ENCODE data around the gene FARP1. TPM values are rescaled to one million over a fixed set of nuclear protein-coding genes. Genes with fewer than 3 reads are reported as not detected.

The FARP1 gene
- total and polyA plus RNA-seq, 8 donors = 11.6 to 319 (median 70.3) TPM

- no peaks in the 10 kb centered on the region for H3K27me3 ChIP-seq
- intact Hi-C loops (cut with DNase I; ENCODE audit: low total_unique reads) = no loop called here
- no peak overlapping the region for H3K27ac ChIP-seq
- WGBS, 5 donors = 55 to 74% (median 60%) methylated on average over 2 of the region's 2 CpGs
- TF ChIP-seq POLR2A (IDR thresholded peaks at IDR 0.05) (no peak), POLR2AphosphoS5 (IDR thresholded peaks at IDR 0.05) (no peak), EP300 (IDR thresholded peaks at IDR 0.05) (no peak)
- TF ChIP-seq, protein P1, sequence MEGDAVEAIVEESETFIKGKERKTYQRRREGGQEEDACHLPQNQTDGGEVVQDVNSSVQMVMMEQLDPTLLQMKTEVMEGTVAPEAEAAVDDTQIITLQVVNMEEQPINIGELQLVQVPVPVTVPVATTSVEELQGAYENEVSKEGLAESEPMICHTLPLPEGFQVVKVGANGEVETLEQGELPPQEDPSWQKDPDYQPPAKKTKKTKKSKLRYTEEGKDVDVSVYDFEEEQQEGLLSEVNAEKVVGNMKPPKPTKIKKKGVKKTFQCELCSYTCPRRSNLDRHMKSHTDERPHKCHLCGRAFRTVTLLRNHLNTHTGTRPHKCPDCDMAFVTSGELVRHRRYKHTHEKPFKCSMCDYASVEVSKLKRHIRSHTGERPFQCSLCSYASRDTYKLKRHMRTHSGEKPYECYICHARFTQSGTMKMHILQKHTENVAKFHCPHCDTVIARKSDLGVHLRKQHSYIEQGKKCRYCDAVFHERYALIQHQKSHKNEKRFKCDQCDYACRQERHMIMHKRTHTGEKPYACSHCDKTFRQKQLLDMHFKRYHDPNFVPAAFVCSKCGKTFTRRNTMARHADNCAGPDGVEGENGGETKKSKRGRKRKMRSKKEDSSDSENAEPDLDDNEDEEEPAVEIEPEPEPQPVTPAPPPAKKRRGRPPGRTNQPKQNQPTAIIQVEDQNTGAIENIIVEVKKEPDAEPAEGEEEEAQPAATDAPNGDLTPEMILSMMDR (IDR thresholded peaks at IDR 0.05) = no peak
- no peak for DNase-seq
- no peaks in the 10 kb centered on the region for H3K9me3 ChIP-seq
- H3K4me1 ChIP-seq = peaks cover 14 to 39% (median 24%) of the 10 kb centered on the region in 4 donors
- H3K36me3 ChIP-seq = no peaks in the 10 kb centered on the region
- no peak overlapping the region for H3K4me3 ChIP-seq
These were observed 148.8 kb downstream of the FARP1 start for GRCh38 chr13:98291658-98292057.

DNA sequence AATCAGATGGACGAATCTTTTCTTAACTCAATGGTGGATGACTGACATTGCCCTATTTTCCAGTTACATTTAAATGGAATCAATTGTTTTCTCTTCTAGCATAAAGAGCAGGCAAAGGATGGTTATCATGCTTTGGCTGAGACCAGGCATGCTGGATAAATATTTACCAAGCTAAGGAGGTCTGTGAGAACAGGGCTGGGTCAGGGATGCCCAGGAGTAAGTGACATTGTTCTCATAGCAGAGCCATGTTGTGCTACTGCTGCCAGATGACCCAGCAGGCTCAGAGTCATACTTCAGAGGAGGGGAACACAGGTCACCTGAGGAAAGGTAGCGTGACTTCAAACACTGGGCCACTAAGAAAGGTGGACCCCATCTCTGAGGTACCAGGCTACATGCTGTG, 150.2 kb downstream of the FARP1 start:
- DNase-seq = peak; percentile 60 to 66
- Histone ChIP-seq H3K4me1 (peaks cover 14 to 44% (median 27%) of the 10 kb centered on the region in 4 donors), H3K36me3 (no peaks in the 10 kb centered on the region), H3K27me3 (no peaks in the 10 kb centered on the region), H3K9me3 (no peaks in the 10 kb centered on the region), H3K4me3 (no peak overlapping the region), H3K27ac (peak overlapping the region in 3 of 5 donors; percentile 13 to 37 (median 34))
- TF ChIP-seq POLR2AphosphoS5 (IDR thresholded peaks at IDR 0.05) = peak in 2 of 3 donors; percentile 39 to 60
- TF ChIP-seq, protein P1 (IDR thresholded peaks at IDR 0.05) = no peak
- intact Hi-C loops (cut with DNase I; ENCODE audit: low total_unique reads) = no loop called here
- WGBS, 5 donors = 28 to 59% (median 46%) methylated on average over 2 of the region's 2 CpGs

- H3K27ac ChIP-seq = peak overlapping the region in 3 of 5 donors; percentile 13 to 37 (median 34)
- intact Hi-C loops (cut with DNase I; ENCODE audit: low total_unique reads) = no loop called here
- H3K4me3 ChIP-seq = no peak overlapping the region
- 47 to 71% (median 57%) methylated on average over 4 of the region's 4 CpGs for WGBS, 5 donors
- TF ChIP-seq POLR2AphosphoS5 (IDR thresholded peaks at IDR 0.05) = no peak
- H3K9me3 ChIP-seq = no peaks in the 10 kb centered on the region
- no peak for DNase-seq
- no peaks in the 10 kb centered on the region for H3K27me3 ChIP-seq
- no peaks in the 10 kb centered on the region for H3K36me3 ChIP-seq
- H3K4me1 ChIP-seq = peaks cover 14 to 50% (median 30%) of the 10 kb centered on the region in 4 donors
These were observed 150.8 kb downstream of the FARP1 start for GRCh38 chr13:98293570-98294142.

DNA sequence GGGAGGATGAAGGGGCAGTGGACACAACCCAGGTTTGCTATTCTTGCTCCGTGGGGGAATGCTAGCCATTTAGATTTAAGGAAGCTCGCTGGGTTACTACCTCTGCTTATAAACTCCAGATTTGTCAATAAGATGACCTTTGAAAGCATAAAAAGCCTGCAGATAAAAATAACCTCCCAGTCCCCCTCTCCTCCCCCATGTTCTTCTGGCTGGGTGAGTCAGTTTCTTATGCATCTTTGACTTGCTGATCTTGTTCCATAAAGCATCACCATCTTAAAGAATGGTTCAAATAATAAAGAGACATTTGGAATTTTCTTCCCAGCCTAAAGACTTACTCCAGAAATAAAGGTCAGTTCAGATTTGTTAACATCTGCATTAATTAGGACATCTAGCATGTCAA, 152.5 kb downstream of the FARP1 start:
- TF ChIP-seq POLR2A (IDR thresholded peaks at IDR 0.05) (no peak), POLR2AphosphoS5 (IDR thresholded peaks at IDR 0.05) (no peak), EP300 (IDR thresholded peaks at IDR 0.05) (no peak)
- TF ChIP-seq, protein P1 (IDR thresholded peaks at IDR 0.05) = no peak
- DNase-seq = no peak
- H3K27ac ChIP-seq = no peak overlapping the region
- WGBS, 5 donors = 61 to 78% (median 72%) methylated on average over 2 of the region's 2 CpGs
- no peaks in the 10 kb centered on the region for H3K9me3 ChIP-seq
- no peaks in the 10 kb centered on the region for H3K36me3 ChIP-seq
- no peaks in the 10 kb centered on the region for H3K27me3 ChIP-seq
- peaks cover 28 to 67% (median 45%) of the 10 kb centered on the region in 4 donors for H3K4me1 ChIP-seq
- intact Hi-C loops (cut with DNase I; ENCODE audit: low total_unique reads) = no loop called here
- no peak overlapping the region for H3K4me3 ChIP-seq

DNA sequence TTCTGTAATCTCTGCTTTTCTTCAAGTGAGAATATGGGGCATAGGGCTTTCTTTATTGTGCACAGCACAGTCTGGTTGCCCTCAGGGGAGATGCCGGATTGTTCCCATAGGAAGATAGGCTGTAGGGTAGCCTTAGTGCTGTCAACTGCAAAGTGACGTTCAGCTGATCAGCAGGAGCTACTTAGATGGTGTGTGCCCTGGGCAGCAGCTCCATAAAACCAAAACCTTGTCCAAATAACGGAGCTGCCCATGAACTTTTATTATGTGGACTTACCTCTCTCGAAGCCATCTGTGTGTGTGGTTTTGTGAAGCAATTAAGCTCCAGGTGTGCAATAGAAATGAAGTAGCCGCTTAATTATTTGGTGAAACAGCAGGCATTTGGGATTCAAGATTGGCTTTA, 154.2 kb downstream of the FARP1 start:
- Histone ChIP-seq H3K9me3 (no peaks in the 10 kb centered on the region), H3K27me3 (no peaks in the 10 kb centered on the region), H3K4me1 (peaks cover 35 to 78% (median 60%) of the 10 kb centered on the region in 4 donors), H3K4me3 (no peak overlapping the region), H3K36me3 (no peaks in the 10 kb centered on the region), H3K27ac (no peak overlapping the region)
- 71 to 82% (median 79%) methylated on average over 5 of the region's 5 CpGs for WGBS, 5 donors
- no peak for DNase-seq
- TF ChIP-seq POLR2AphosphoS5 (IDR thresholded peaks at IDR 0.05) (no peak), EP300 (IDR thresholded peaks at IDR 0.05) (no peak)
- TF ChIP-seq, protein P1 (IDR thresholded peaks at IDR 0.05) = no peak
- intact Hi-C loops (cut with DNase I; ENCODE audit: low total_unique reads) = no loop called here
